ENCODE measurements around the gene ARPP21. TPM values are rescaled to one million over a fixed set of nuclear protein-coding genes. Genes with fewer than 3 reads are reported as not detected.
A peak's percentile ranks its signal among the peaks of the same experiment; 100 is the strongest.
"Not testable (repeated sequence)": the region's sequence is repeated elsewhere in the genome, so short reads cannot be mapped to it uniquely, and the experiment has no call there.

The ARPP21 gene
- 1 to 10 TPM in 3 of 4 donors, under 1 TPM in 1; 0.99 to 1.3 (median 1.2) TPM for polyA plus RNA-seq (ENCODE audit: insufficient read length in 4 of 4)

DNA sequence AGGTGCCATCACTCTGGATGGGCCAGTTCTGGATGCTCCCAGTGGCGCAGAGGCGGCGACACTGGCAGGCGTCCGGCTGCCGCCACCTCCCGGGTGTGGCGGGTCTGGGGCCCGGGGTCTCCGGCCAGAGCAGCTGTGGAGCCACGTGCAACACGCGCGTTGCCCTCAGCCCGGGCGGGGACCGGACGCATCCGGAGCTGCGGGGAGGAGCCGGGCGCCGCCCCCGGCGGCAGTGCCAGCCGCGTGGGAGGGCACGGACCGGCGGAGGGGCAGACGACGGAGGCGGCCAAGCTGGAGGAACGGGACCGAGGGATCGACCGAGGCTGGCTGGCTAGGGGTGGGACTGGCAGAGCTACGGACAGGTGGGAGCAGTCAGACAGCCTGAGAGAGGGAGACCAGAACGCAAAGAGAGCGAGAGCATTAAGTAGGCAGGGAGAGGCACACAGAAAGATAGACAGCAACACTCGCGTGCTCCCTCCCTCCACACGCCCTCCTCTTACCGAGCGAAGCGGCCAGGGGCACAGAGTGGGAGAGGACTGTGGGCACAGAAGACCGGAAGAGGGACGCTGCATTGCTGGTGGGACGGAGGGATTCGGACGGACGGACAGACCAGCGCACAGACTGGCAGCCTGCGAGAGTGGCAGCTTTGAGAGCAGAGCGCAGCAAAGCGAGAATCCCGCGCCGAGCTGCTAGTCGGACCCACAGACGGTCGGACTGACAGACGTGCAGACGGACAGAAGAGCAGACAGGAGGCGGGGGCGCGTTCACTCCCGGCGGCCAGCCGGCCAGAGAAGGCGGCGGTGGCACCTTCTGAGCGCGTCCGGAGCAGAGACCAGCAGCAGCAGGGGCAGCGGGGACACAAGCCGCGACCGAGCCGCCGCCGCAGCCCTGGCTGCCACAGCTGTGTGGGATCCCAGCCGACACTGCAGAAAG lies at the start of gene ARPP21:
TSS of gene ARPP21 (plus strand) at position 272 of the 933 bp plus-strand sequence. CDS start 42,227 bp downstream, outside the sequence.
- peak in 3 of 4 donors; percentile 23 to 53 (median 32) for DNase-seq (ENCODE audit: low read depth in 4 of 4, low spot score in 2 of 4)

DNA sequence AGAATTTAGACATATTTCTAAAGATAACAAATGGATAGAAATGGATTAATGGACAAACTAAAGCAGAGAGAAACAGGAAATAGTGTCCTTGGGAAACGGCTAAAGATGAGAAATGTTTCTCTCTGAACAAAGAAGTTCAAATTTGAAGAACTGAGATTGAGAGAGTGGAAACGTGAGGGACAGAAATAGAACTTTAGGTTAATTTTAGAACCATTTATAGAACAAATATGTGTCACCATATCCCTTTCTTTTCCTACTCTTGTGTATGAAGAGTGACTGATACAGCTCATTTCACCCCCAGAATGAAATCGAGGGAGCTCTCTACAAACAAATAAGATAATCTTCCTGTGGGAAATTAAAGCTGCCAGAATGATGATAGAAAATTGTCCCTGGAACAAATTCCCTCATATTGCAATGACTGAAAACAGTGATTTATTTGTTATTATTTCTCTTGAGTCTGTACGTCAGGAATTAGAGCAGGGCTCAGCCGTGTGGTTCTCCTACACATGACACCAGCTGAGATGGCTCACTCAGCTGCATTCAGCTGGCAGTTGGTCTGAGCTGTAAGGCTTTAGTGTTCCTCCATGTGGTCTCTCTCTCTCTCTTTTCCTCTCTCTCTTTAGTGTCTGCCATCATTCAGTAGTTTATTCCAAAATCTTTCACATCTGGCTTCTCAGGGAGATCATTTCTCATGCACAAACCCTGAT lies 46.6 kb upstream of the ARPP21 start:
- DNase-seq (ENCODE audit: low read depth in 4 of 4, low spot score in 2 of 4) = no peak

DNA sequence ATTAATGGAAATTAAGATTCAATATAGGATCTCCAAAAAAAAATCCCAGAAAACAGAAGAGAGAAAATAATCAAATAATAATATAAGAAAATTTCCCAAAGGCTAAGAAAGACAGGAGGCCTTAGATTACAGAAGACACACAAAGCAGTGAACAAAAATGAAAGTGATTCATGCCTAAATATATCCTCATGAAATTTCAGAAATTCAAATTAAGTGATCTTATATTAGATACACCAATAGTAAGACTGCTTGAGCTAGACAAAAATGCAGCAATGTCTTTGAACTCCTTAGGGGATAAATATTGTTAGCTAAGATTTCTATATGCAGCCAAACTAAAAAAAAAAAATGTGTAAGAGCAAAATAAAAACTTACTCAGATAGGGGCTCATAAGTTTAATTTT lies 44.6 kb upstream of the ARPP21 start:
- DNase-seq (ENCODE audit: low read depth in 4 of 4, low spot score in 2 of 4) = no peak

DNA sequence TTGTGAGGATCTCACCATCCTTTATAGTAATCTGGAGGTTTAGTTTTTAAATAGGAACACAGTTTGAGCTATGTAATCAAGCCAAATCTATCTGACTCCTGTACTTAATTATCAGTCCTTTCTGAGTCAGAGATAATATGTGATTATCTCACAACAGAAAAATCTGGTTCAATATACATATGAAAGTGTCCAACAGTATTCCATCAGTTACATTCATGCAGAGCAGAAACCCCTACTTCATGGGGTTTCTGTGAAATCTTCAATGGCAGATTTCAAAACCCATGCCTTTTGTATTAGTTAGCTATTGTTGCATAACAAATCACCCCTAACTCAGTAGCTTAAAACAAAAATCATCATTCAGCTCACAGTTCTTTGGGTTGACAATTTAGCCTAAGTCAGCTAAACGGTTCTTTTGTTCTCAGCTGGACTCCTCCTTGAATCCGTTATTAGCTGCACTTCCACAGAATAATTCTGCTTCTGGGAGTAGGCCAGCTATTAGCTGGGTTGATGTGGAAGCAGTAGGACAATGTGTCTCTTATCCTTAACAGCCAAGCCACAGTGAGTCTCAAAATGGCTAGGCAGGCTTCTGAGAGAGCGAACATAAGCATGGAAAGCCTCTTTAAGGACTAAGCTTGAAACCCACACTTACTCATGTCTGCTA lies 42.9 kb upstream of the ARPP21 start:
- no peak for DNase-seq (ENCODE audit: low read depth in 4 of 4, low spot score in 2 of 4)

DNA sequence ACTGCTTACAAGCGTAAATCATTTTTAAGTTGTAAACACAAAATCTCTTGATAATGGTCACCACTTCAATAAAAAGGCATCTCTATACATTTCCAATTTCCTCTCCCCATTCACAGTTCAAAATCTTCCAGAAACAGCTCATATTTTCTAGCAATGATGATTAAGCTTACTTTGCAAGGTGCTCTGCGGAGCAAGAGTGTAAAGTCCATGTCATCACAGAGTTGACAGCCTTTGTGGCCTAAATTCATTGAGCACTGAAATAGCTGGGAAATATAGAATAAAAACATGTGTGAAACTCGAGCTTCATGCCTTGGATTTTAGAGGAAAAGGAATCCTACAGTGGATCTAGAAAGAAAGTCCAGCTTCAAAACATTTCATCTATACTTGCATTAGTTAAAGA lies 41.8 kb upstream of the ARPP21 start:
- no peak for DNase-seq (ENCODE audit: low read depth in 4 of 4, low spot score in 2 of 4)

DNA sequence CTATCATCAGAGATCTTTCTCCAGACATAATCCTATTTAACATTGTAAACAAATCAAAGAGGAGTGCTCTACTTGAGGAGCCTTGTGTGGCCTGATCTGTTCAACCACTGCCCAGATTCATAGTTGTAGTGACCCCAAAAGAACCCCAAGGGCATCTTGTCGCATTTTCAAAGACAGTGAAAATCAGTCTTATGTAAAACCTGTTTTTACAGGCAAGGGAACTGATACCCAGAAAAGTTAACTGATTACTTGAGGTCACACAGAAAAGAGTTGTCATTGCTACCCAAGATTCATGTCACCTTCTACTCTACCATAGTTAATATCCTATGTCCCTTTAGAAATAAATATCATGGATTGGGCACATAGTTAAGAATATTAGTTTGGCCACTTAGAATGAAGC lies 40.5 kb upstream of the ARPP21 start:
- no peak for DNase-seq (ENCODE audit: low read depth in 4 of 4, low spot score in 2 of 4)

DNA sequence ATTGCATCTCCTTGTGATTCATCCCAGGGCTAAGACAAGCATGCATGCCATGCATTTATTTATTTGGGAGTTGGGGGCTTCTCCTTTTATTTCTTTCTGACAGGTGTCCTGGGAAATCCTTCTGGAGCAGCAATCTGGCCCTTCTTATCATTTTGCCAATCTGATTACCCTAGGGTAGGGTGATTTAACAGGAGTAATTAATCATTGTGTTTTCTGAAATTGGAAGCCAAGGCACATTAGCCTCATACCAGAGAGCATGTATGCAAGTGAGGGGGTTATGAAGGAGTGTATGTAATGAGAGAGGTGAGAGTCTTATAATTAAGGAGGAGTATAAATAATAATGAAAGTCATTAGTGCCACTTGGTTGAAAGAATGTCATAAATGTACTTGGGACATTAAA lies 37.4 kb upstream of the ARPP21 start:
- no peak for DNase-seq (ENCODE audit: low read depth in 4 of 4, low spot score in 2 of 4)

DNA sequence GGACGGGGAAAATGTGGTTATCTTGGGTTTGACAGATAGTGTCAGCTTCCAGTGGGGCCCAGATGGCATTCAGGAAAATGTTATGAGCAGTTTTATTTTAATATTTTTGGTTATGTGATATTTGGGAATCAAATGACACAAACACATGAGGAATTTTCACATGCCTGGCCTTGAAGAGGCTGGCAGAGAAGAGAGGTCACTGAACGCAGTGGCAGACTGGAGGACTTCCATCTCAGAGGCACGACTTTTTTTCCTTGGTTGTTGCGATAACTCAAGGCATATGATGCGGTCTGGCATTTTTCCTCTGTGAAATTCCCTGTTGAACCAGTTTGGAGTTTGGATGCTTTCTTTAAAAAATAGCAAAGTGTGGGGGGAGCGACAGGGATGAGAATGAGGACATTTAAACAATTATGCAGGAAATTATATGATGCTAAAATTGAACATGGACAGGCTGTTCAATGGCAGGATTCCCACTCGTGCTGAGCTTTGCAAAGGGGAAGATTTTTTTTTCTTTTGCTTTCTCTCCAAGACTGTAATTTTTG lies 36.9 kb upstream of the ARPP21 start:
- DNase-seq (ENCODE audit: low read depth in 4 of 4, low spot score in 2 of 4) = no peak

DNA sequence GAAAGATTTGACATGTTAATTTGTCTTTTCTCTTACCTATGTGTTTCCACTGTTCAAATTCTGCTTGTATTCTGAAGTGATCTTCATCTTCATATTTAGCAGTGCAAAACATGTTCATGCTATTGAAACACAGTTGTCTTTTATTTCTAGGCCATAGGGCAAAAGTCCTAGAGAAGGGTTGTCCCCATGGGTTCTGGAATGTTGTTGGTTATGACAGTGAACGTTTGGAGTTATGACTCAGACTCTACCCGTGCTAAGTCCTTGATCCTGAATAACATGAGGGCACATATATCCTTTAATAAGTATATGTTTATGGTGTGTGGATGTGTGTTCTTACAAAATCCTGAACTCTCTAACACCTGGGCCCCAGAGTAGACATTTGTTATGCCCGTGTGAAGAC lies 23.0 kb upstream of the ARPP21 start:
- no peak for DNase-seq (ENCODE audit: low read depth in 4 of 4, low spot score in 2 of 4)

DNA sequence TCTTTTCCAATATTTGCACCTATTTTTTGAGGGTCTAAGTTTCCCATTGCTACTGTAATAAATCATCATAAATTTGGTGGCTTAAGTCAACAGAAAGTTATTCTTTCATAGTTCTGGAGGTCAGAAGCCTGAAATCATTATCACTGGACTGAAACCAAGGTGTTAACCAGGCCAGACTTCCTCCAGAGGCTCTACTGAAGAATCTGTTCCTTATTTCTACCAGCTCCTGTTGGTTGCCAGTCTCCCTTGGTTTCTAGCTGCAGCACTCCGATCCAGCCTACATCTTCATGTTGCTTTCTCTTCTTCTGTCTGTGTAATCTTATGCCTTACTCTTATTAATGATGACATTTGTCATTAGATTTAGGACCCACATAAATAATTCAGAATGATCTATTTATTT lies 22.0 kb upstream of the ARPP21 start:
- DNase-seq (ENCODE audit: low read depth in 4 of 4, low spot score in 2 of 4) = no peak

DNA sequence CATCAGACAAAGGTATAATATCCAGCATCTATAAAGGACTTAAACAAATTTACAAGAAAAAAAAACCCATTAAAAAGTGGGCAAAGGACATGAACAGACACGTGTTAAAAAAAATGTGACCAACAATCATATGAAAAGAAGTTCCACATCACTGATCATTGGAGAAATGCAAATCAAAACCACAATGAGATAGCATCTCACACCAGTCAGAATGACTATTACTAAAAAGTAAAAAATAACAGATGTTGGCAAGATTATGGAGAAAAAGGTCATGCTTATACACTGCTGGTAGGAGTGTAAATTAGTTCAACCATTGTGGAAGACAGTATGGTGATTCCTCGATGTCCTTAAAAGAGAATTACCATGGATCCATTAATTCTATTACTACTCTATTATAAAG lies 19.1 kb upstream of the ARPP21 start:
- DNase-seq (ENCODE audit: low read depth in 4 of 4, low spot score in 2 of 4) = not testable (repeated sequence)

DNA sequence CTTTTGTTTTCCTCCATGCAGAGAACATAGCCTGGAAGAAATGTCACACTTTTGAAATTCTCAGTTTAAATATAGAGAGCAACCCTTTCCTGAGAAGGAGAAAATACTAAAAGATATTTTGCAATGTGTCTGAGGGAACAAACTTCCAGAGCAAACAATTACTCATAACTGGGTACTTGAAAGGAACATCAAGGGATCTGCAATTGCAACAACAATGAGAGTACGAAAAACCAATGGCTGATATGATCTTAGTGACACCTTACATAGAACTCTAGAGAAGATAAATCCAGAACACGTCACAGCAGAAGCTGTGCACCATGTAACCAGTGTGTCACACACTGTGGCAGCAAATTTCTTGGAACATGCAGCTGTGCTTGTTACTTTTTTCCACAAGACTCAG lies 14.6 kb upstream of the ARPP21 start:
- no peak for DNase-seq (ENCODE audit: low read depth in 4 of 4, low spot score in 2 of 4)

DNA sequence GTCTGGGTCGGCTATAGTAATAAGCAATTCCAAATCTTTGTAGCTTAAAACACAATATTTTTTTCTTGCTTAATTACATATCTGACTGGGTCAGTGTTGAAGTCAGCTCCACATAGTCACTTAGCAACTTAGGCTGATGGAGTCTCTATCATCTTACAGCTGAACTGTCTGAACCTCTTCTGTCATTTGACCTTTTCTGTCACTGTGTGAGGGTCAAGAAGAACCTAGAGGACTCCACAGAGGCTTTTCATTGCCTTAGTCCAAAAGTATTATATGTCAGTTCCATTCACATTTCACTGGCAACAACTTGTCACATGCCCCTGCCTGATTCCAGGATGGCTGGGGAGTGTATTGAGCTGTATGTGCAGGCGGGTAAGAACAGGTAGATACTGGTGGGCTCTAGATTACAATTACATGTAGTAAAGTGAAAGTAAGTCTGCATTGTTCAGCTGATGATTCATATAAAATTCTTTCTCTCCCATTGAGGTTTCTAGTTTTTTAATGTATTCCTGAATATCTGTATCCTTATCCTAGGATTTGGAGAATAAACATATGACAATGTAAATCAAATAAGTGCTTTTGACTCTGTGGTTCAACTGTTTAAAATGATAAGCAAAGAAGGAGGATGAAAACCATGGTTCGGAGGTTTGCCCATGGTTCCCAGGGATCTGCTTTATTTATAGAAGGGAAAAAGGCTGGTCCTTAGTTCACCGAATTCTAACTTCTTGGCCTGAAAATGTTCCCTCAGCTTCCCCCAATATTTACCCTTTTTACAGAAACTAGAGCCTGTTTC lies 5.8 kb upstream of the ARPP21 start:
- DNase-seq (ENCODE audit: low read depth in 4 of 4, low spot score in 2 of 4) = no peak

DNA sequence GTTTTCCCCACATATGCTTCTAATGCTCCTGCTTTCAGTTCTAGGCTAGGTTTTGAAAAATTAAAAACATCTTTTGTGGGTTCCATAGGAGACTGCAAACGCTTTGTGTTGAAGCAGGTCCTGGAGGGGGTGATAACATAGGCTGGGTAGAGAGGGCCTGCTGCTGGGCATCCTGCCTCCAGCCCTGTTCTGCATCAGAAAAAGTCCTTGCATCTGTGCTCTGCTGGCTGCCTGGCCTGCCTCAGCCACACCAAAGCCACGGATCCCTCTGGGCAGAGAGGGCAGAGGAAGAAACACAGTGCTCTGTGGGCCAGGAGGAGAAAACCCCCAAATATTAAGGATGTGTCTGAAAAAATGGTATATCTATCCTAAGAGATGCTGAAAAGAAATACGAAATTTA lies 3.9 kb upstream of the ARPP21 start:
- DNase-seq (ENCODE audit: low read depth in 4 of 4, low spot score in 2 of 4) = no peak

DNA sequence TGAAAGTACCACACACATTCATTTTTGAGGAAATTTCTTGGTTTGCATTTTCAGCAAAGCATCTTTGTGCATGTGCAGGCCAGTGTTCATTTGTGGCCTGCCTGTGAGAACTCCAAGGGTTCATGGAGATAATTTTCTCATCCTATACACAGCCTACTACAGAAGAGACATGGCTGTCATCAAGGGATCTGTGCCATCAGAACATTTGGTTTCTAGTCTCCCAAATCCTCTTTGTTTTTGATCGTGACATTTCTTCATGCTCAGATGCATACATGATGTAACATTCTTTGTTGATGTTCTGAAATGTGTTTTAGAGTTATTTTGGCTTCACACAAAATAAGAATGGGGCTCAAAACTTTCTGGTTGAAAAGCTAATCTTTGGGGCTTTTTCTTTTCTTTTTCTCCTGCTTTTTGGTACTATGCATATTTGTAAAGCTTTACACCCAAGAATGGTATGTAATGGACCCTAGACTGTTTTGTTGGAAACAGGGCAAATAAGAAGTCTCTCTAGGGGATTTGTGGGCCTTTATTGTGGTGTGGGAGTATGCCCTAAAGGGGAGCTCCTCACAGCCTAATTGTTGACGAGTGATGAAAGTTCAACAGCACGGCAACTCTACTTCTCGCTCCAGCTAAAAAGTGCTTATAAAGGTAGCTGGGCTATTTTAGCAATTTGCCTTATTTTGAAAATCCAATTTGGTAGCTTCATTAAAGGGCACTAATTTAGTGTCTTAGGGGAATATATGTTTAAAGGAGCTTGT lies 3.2 kb upstream of the ARPP21 start:
- DNase-seq (ENCODE audit: low read depth in 4 of 4, low spot score in 2 of 4) = no peak

DNA sequence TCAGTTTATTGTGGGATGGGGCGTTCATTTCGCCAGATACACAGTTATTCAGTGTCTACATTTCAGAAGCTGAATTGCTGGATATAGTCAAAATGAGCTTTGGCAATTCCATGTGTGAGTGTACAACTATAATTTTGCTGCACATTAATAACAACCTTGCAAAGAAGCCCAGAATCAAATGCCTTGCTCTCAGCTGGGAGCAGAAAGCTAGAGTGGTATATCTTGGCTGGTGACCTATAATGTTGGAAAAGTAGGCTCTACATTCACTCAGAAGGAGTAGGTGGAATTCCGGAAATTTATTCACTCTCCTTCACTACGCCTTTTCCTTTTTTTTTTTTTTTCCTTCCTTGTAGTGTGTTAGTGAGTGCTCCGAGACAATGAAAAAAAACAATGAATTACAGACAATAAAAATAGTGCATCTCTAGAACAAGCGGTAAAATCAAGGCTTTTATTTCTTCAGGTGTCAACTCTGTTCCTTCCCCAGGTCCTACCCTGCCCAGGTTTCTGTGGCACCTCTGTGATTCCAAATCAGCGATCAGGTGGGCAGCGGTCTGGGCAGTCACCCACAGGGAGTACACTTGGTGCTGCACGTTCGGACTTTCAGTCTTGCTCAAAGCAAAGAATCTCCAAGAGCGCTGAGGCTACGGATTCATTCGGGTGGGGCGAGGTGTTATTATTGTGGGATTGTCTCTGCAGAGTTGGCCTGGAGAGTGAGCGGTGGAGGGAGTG lies 910 bp upstream of the ARPP21 start:
- no peak for DNase-seq (ENCODE audit: low read depth in 4 of 4, low spot score in 2 of 4)

DNA sequence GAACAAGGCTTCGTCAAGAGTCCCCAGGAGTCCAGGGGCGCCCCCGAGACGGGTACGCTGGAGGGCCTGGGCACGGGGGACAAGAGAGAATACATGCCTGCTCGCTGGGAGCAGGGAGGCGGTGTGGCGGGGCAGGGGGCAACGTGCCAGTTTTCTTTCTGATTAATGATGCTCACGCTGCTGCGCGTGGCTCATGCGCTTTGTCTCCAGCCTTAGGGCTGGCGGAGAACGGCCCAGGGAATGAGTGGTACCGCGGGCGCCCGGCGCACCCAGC lies 408 bp upstream of the ARPP21 start:
- DNase-seq (ENCODE audit: low read depth in 4 of 4, low spot score in 2 of 4) = no peak

DNA sequence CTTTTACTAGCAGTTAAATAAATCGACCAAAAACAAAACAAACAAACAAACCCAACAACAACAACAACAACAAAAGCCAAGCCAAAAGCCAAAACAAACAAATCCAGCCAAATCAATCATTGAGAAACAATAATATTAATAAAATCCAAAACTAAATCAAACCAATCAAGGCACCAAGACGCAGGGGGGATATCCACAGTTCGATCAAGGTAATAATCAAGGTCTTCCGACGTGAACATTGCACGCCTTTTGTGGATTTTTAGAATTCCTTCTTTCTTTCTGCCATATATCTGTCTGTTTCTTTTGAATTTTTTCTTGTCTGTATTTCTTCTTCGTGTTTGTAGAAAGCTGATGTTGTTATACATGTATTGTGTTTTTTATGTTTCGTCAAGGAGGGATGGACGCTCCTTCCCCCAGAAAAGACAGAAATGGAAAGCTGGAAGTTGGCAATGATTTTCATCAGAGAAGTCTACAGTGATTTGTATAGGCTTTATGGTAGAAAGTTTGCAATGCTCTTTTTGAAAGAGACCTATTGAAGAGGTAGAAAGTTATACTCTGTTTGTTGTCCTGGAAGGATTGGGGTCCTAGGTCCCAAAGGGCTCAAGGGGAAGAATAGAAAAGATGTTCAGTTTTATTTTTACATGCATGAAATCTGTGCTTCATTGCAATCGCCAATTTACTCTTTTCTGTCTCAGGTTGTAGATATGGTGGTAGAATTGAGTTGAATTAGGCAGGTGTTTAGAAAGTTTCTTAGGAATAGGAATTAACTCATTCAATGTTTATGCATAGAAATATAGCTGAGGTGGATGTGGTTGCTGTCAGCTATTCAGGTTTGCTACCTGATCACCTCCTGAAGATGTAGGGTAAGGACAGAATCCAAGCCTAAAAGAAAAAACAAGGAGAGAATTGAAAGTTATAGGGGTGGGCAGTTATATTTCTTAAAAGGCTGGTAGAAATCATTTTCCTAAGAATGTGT lies 1.2 kb downstream of the ARPP21 start:
- DNase-seq (ENCODE audit: low read depth in 4 of 4, low spot score in 2 of 4) = no peak

Measured in left renal cortex interstitium (tissue), 4 donors.